ENCODE results near the gene FHL5.
"Not testable (repeated sequence)": the region's sequence is repeated elsewhere in the genome, so short reads cannot be mapped to it uniquely, and the experiment has no call there.

Gene FHL5

GRCh38 chr6:96610019-96610418, 47.1 kb downstream of the FHL5 start:
- DNase-seq: no peak

- no peak for DNase-seq
Measured at GRCh38 chr6:96611342-96611991, 48.5 kb downstream of the FHL5 start.

- no peak for DNase-seq
Measured at GRCh38 chr6:96613291-96613999, 50.5 kb downstream of the FHL5 start.

GRCh38 chr6:96620851-96621250, 57.9 kb downstream of the FHL5 start:
- DNase-seq: no peak

DNA sequence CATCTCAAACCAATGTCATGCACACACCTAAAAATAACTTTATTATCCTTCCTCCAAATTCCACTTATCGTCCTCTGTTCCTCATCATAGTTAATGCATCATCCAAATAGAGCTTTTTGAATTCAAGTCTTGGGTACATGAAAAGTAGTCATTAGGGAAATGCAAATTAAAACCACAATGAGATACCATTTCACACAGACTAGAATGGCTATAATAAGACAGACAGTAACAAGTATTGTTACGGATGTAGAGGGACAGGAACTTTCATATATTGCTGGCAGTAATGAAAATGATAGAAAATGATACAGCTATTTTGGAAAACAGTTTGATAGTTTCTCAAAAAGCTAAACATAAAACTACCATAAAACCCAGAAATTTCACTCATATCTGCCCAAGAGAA, 59.1 kb downstream of the FHL5 start:
- DNase-seq: no peak

GRCh38 chr6:96624957-96625356, 62.0 kb downstream of the FHL5 start:
- no peak for DNase-seq

- DNase-seq: no peak
Measured at GRCh38 chr6:96626759-96627364, 63.9 kb downstream of the FHL5 start.

DNA sequence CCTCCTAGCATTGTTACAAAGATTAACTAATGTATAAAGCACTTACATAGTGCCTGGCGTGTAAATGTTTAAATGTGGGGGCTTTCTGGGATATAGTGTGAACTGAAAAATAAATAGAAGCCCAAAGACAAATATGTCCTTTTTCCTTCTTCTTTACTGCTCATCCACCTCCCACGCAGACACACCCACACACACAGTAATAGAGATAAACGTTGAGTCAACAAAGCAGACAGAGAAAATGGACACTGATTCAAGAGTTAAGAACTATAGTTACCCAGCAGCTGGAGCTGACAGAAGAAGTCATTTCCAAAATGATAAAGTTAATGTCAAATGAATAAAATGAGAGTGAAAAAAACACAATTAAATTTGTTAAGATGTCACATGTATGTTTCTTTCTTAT, 68.3 kb downstream of the FHL5 start:
- DNase-seq: no peak

GRCh38 chr6:96637979-96638378, 75.1 kb downstream of the FHL5 start:
- DNase-seq: not testable (repeated sequence)

DNA sequence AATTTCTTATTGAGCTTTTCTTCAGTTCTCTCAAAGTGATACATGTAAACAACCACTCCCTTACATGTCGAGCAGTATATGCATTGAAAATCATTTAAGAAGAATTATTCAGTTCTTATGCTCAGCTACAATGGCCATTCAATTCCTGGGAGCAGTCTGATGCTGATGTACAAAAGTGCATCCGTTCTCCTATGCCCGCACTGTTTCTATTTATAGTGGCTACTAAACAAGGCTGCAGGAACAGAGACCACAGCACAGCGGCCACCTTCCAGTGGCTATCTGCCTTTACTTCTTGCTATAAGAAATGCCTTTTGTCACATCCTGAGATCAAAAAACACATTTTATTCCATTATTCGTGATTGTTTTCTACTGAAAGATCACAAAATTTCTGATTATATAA, 82.2 kb downstream of the FHL5 start:
- peak in 1 of 56 donors; percentile 0 for DNase-seq

- DNase-seq: no peak
Measured at GRCh38 chr6:96649926-96650325, 87.0 kb downstream of the FHL5 start.

DNA sequence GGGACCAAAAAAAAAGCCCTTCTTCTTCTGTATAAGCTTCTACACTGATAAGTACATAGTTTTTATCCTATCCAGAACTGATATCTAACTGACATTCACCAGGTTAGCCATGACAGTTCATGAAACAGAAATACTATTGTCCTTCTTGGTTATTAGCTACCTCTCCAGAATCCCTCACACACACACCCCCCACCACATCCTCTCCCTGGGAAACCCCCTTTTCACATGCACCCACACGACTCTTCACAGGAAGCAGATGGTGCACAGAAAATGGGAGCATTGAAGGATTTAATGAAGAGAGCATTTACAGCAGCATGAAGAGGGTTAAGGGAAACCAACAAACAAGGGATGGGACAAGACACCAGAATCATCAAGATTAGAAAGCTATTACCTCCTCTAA, 88.9 kb downstream of the FHL5 start:
- no peak for DNase-seq

GRCh38 chr6:96652552-96652951, 89.6 kb downstream of the FHL5 start:
- no peak for DNase-seq

DNA sequence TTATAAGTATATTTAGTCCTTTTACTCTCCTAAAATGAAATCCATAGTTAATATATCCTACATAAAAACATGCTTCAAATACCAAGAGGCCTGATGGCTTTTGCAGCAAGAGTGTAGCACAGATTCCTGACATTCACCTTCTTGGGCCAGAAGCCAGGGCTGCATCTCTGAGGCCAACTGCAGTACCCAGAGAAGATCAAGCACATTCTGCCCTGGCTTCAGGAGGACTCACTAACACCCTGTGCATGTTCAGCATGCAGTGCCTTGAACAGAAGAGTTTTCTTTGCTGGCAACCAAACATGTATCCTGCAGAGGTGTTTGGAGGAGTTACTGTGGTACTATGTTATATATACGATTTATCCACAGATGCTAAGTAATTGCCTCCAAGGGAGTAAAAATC, 90.3 kb downstream of the FHL5 start:
- no peak for DNase-seq

DNA sequence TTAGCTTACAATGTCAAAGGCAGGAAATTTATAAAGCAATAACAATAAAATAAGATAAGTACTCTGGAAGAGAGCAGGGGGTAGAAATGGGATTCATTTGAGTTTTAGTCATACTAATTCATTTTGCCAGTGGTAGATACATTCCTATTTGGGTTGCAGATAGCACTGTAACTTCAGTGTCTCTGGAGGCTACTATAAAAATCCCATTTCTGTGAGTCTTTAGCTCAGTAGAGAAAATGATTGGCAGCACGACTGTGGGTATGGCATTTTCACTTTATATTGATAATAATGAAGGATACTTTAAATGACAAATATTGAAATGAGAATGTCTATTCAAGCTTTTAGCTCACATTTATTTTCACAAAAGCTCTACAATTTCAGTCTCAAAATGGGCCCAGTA, 93.6 kb downstream of the FHL5 start:
- no peak for DNase-seq

DNA sequence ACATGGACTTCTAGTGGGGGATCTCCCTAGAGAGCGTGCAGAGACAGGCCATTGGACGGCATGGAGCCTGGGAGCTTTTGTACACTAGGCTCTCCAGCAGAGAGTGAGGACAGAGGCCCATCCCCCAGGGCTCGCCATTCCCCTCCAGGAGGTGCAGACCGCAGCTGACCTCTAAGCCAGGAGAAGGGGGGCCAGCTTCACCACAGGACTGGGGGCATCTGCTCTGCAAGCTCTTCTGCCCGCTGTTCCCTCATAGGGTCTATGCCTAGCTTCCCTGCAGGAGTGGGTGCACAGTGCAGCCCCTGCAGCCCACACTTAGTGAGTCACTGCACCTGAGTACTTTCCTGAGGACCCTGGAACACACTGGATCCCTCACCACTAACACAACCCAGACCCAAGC, 94.4 kb downstream of the FHL5 start:
- DNase-seq: no peak

DNA sequence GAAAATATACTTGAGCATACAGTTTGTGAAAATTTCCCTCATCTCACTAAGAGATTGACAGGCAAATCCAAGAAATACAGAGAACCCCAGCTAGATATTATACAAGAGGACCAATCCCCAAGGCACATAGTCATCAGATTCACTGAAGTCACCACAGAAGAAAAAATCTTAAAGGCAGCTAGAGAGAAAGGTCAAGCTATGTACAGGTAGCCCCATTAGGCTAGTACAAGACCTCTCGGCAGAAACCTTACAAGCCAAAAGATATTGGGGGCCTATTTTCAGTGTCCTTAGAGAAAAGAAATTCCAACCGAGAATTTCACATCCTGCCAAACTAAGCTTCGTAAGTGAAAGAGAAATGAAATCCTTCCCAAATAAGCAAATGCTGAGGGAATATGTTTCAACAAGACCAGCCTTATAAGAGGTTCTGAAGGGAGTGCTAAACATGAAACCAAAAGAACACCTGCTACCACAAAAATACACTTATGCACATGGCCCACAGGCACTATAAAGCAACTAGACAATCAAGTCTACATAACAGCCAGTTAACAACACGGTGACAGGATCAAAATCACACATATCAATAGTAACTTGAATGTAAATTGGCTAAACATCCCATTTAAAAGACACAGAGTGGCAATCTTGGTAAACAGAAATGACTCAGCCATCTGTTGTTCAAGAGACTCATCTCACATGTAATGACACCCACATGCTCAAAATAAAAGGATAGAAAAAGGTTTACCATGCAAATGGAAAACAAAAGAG, 96.3 kb downstream of the FHL5 start:
- DNase-seq: no peak

Data from nucleus accumbens (tissue), 56 donors.